ENCODE results near the gene TXNDC17.
"Not testable (repeated sequence)": the region's sequence is repeated elsewhere in the genome, so short reads cannot be mapped to it uniquely, and the experiment has no call there.

The TXNDC17 gene

GRCh38 chr17:6661464-6661848 lies 20.6 kb downstream of the TXNDC17 start:
- no peak for DNase-seq
- TF ChIP-seq GATA1 (IDR thresholded peaks at IDR 0.05; ENCODE audit: low read depth, low read length): no peak
- TF ChIP-seq POLR2A (IDR thresholded peaks at IDR 0.05; ENCODE audit: low read length): no peak

- not testable (repeated sequence) for DNase-seq
These were observed 22.3 kb downstream of the TXNDC17 start for GRCh38 chr17:6663200-6663599.

- no peak for TF ChIP-seq GATA1 (IDR thresholded peaks at IDR 0.05; ENCODE audit: low read depth, low read length)
- no peak for TF ChIP-seq POLR2A (IDR thresholded peaks at IDR 0.05; ENCODE audit: low read length)
These were observed 25.2 kb downstream of the TXNDC17 start for GRCh38 chr17:6666077-6666521.

GRCh38 chr17:6666557-6666956 lies 25.7 kb downstream of the TXNDC17 start:
- no peak for TF ChIP-seq GATA1 (IDR thresholded peaks at IDR 0.05; ENCODE audit: low read depth, low read length)
- no peak for DNase-seq

More at GRCh38 chr17:6666077-6666521, 25.2 kb downstream of the TXNDC17 start:
- DNase-seq: peak; percentile 68 to 82

GRCh38 chr17:6667516-6667915 lies 26.7 kb downstream of the TXNDC17 start:
- TF ChIP-seq GATA1 (IDR thresholded peaks at IDR 0.05; ENCODE audit: low read depth, low read length) (no peak), POLR2A (IDR thresholded peaks at IDR 0.05; ENCODE audit: low read length) (no peak)
- DNase-seq: no peak

GRCh38 chr17:6668219-6668618 lies 27.4 kb downstream of the TXNDC17 start:
- DNase-seq: no peak
- TF ChIP-seq GATA1 (IDR thresholded peaks at IDR 0.05; ENCODE audit: low read depth, low read length) (no peak), POLR2A (IDR thresholded peaks at IDR 0.05; ENCODE audit: low read length) (no peak)

DNA sequence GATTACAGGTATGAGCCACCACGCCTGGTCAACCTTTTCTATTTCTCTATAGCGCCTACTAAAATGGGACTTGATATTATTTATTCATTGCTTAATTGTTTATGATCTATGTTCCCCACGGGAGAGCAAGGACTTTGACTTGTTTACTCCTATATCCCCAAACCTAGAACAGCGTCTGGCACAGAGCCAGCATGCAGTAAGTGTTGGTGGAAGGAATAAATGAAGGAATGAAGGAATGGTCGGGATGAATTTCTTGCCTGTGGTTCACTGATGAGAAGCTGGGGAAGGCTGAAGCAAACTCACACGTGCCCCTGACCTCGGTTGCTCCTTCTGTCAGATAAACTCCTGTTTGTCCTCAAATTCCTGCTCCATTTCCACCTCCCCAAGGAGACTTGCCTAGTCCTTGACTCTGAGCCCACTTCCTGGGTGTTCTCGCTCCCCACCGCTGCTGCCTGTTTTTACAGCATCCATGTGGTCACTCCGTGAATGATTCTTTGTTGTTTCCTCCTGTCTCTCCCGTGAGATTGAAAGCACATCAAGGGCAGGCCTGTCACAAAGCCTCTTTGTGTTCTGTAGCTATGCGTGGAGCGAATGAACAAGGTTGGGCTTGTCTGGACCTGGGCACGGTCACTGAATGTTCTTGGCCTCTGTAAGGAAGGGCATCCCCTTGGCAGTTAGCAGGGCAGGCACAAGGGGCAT lies 28.0 kb downstream of the TXNDC17 start:
- no peak for DNase-seq
- no peak for TF ChIP-seq POLR2A (IDR thresholded peaks at IDR 0.05; ENCODE audit: low read length)
- no peak for TF ChIP-seq GATA1 (IDR thresholded peaks at IDR 0.05; ENCODE audit: low read depth, low read length)

- no peak for TF ChIP-seq POLR2A (IDR thresholded peaks at IDR 0.05; ENCODE audit: low read length)
- TF ChIP-seq GATA1 (IDR thresholded peaks at IDR 0.05; ENCODE audit: low read depth, low read length): no peak
- no peak for DNase-seq
These were observed 28.8 kb downstream of the TXNDC17 start for GRCh38 chr17:6669479-6670212.

DNA sequence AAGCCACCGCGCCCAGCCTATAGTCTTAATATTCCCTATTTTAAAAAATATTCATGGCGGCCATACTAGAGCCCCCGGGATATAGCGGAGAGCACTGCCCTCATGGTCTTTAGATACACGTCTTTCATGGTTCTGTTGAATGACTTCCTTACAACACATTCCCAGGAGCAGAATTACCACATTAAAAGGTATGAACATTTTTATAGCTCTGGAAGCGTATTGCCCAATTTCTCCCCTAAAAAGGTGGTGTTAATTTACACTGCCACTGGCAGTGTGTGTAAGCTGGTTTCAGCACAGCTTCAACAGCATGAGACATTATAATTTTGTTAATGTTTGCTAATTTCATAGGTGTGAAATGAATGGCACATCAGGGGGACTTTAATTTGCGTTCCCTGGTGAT lies 29.7 kb downstream of the TXNDC17 start:
- no peak for DNase-seq
- TF ChIP-seq GATA1 (IDR thresholded peaks at IDR 0.05; ENCODE audit: low read depth, low read length) (no peak), POLR2A (IDR thresholded peaks at IDR 0.05; ENCODE audit: low read length) (no peak)

DNA sequence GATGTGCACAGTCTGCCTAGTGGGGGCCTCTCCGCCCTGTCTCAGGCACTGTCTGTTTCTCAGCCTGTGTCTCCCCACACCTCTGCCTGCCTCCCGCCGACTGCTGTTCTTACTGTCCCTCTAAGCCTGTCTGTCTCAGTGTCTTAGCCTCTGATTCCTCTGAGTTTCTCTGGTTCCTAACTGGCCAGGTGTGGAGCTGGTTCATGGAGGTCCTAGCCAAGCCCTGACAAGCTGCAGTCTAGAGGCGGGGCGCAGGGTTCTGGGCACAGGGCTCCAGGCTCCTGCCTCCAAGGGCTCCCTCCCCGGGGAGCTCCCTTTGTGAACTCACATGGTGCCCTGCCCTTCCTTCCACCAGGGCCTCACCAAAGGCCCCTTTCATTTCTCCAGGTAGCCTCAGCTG lies 30.1 kb downstream of the TXNDC17 start:
- TF ChIP-seq GATA1 (IDR thresholded peaks at IDR 0.05; ENCODE audit: low read depth, low read length): no peak
- TF ChIP-seq POLR2A (IDR thresholded peaks at IDR 0.05; ENCODE audit: low read length): no peak
- no peak for DNase-seq

DNA sequence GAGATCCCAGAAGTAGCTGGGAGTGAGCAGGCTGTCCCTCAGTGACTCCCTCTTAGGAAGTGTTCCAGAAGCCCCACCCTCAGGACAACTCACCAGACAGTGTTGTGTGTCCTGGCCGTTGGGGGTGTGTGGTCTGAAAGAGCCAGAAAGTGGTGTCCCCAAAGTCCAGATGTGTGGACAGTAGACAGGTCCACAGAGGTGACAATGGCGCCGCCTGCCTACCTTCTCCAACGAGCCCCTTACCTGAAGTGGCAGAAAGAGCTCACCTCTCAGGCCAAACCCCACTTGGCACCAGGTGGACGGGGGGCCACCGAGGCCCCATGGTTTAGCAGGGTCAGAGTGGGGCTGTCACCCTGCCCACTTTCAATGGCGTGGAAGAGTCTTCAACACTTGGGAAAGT lies 30.6 kb downstream of the TXNDC17 start:
- no peak for DNase-seq
- TF ChIP-seq POLR2A (IDR thresholded peaks at IDR 0.05; ENCODE audit: low read length): no peak
- TF ChIP-seq GATA1 (IDR thresholded peaks at IDR 0.05; ENCODE audit: low read depth, low read length): no peak

DNA sequence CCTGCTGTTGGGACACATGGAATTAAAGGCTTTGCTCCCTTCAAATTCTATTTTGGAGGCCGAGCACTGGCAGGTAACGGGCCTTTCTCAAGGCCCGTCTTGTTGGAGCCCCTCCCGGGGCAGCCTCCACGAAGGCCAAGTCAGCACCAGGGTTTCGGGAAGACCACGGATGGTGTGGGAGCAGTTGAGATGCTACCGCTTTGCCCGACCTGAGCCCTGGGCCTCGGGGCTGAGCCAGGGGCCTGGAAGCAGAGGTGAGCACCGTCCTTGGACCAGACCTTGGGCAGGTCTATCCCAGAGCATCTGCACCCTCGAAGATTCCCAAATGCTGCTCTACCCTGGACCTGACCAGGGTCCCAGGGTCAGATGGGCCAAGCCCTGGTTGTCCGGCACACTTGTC lies 33.7 kb downstream of the TXNDC17 start:
- DNase-seq: no peak
- TF ChIP-seq POLR2A (IDR thresholded peaks at IDR 0.05; ENCODE audit: low read length): no peak
- no peak for TF ChIP-seq GATA1 (IDR thresholded peaks at IDR 0.05; ENCODE audit: low read depth, low read length)

DNA sequence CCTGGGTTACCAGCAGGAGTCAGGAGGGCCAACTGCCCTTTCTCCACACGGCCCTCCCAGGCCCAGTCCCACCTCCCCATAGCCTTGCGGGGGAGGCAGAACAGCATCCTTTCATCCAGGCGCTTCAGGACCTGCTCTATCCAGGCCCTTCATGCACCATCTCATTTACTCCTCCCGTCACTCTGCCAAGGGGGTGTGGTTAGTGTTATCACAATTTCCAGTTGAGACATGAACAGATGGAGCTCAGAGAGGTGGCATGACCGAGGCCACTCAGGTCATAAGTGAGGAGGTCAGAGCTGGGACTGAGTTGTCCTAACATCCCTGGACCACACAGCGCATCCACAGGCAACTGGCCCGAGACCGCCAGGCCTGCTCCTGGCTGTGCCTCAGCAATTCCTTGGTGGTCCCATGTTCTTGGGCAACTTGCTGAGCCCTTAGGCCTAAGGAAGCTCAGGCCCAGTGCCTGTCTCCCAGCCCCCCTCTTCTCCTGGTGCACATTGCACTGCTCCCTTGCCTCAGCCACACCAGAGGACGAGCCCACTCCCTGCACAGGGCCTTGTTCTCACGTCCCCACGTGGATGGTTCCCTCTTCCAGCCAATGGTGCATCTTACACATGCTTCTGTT lies 34.5 kb downstream of the TXNDC17 start:
- peak; percentile 82 to 86 for DNase-seq
- no peak for TF ChIP-seq POLR2A (IDR thresholded peaks at IDR 0.05; ENCODE audit: low read length)
- no peak for TF ChIP-seq GATA1 (IDR thresholded peaks at IDR 0.05; ENCODE audit: low read depth, low read length)

- DNase-seq: no peak
- TF ChIP-seq GATA1 (IDR thresholded peaks at IDR 0.05; ENCODE audit: low read depth, low read length) (no peak), POLR2A (IDR thresholded peaks at IDR 0.05; ENCODE audit: low read length) (no peak)
These were observed 35.9 kb downstream of the TXNDC17 start for GRCh38 chr17:6676802-6677157.
